GM19351 (cell line): ENCODE data around the gene DAPK2.
A peak's percentile ranks its signal among the peaks of the same experiment; 100 is the strongest.
"Not testable (repeated sequence)": the region's sequence is repeated elsewhere in the genome, so short reads cannot be mapped to it uniquely, and the experiment has no call there.

ENCODE experiments used
- ATAC-seq: cut with Tn5 transposase; IDR thresholded peaks from one replicate; pipeline ENCODE4 v1.9.1; 2021; ENCODE audit warnings: mild to moderate bottlenecking, moderate library complexity; ENCODE audit not compliant: unreplicated experiment

The DAPK2 gene

DNA sequence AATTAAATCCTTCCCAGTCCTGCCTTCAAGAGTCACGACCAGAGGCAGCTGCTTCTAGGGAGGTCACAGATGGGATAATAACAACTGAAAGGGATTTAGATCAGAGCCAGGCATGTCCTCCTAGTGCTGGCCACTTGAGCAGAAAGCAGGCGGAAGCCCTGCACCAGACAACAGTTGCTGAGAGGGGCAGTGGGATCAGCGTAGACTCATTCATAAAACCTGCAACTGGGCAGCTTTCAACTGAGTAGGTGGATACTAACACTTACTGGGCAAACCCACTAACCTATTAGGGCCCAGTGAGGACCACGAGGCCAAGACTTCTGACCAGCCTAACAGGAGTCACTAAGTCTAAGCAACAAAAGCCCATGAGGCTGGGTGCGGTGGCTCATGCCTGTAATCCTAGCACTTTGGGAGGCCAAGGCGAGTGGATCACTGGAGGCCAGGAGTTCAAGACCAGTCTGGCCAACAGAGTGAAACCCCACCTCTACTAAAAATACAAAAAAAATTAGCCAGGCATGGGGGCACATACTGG lies 67.0 kb downstream of the DAPK2 start:
- ATAC-seq = no peak

DNA sequence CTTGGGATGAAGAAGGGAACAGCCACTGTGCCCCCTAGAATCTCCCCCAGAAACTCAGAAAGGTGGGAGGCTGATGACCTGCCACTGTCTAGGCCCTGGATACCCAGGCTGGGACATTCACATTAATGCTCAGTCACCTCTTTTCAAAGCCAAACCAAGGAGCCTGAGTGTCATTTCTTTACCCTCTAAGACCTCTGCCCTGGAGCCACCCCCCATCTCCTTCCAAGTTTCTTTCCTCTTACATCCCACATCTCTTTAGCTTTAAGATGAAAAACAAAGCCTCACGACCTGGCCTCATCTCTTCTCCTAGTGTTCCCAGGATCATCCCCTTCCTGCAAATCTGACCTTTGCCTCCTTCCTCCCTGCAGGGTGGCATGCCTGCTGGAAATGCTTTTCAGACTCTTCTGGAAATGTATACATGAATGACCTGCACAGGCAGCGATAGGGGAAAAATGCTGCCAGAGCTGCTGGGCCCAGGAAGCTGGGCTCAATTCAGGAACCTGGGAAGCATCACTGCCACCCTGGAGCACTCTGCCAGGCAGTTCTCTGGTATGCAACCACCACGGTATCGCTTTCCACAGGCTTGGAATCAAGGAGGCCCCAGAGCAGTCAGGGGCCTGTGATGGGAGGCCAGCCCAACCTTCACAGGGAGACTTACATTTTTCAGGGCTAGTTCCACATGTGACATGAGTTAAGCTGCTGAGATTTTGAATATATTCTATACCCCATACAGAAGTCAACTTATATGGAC lies 67.6 kb downstream of the DAPK2 start:
- no peak for ATAC-seq

DNA sequence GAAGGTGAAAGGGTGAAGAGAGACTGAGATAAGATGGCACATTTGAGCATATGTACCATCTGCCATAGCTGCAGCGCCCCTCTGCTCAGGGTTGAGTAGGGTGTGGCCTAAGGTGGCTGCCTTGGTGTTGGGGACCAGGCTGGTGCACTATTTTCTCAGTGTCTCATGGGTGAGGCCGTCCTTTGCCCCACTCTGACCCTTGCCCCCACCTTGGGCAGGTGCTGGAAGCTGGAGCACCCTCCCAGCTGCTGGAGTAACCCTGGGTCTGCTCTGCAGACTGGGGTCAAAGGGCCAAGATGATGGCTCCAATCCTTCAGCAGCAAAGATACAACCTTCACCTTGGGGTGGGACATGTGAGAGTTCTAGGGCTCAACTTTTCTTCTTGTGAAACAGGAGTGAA lies 69.2 kb downstream of the DAPK2 start:
- no peak for ATAC-seq

DNA sequence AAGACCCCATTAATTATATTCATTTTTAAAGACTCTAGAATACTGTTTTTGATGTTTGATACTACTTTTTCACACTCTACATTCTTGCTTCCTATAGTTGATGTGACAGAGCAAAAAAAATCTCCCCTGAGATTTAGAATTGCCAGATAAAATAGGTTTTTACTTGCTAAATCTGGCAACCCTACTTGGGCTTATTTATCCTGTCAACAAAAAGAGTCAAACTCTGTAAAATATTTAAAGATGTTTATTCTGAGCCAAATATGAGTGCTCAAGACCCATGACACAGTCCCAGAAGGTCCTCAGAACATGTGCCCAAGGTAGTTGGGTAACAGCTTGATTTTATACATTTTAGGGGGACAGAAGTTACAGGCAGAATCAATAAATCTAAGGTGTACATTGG lies 72.3 kb downstream of the DAPK2 start:
- ATAC-seq = no peak

DNA sequence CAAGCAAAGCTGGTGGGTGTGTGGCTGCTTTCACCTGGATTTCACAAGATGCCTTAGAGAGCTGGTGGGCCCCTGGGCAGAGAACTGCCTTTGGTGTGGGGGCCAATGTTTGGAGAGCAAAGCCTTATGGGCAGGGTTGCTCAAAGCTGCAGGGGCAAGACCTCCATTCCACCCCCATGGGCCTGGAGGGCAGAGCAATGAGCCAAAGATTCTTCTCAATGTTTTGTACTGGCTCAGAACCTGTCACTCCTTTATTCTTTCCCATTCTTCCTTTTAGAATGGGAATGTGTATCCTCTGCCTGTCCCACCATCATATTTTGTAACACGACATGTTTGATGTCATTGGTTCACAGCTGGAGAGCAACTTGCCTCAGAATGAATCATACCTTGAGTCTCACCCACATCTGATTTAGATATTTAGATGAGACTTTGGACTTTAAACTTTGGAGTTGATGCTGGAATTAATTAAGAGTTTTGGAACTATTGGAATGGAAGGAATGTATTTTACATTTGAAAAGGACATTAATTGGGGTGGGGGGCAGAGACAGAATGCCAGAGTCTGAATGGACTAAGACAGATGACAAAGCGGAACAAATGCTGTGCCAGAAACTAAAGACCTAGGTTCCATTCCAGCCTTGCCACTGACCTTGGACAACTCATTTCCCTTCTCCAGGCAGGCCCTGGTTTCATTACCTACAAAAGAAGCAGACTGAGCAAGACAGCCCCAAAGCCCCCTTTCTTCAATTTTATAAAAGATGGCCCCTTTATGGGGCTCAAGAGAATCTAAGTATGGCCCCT lies 72.9 kb downstream of the DAPK2 start:
- ATAC-seq = no peak

DNA sequence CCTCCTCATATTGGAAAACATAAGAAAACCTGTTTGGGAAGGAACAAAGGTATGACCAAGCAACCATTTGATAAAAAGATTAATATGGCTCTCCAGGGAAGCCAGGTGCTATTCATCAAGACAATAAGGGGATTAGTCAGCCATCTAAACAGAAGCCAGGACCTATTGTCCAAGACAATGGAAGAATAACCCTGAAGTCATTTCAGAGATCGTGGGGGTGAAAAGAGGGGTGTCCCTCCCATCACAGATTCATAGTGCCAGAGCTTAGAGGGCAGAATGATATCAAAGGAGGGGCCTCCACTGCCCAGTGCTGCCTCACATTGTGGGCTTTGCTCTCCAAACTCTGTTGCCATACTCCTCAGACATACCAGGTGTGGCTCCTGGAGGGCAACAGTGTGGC lies 73.5 kb downstream of the DAPK2 start:
- no peak for ATAC-seq

DNA sequence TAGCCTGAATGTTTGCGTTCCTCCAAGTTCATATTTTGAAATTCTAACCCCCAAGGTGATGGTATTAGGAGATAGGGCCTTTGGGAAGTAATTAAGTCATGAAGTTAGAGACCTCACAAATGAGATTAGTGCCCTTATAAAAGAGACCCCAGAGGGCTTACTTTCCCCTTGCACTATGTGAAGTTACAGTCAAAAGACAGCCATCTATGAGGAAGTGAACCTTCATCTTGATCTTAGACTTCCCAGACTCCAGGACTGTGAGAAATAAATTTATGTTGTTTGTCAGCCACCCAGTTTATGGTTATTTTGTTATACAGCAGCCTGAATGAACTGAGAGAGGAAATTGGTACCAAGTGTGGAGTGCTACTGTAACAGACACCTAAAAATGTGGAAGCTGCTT lies 74.4 kb downstream of the DAPK2 start:
- ATAC-seq = no peak

DNA sequence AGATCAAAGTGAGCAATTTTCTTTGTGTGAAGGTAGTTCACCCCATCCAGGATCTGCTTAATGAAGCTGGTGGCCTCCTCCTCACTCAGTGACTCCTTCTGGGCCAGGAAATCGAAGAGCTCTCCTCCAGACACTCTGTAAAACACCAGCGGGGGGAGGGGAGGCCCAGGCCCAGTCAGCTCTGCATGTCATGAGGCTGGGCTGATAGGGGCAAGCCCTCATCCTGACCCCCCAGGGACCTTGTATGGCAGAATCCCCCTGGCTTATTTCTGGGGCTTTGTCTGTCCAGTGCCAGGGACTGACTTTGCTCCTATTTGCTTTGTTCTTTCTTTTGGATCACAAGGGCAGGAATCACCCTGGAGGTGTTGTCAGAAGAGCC lies 74.9 kb downstream of the DAPK2 start:
- peak; percentile 12 for ATAC-seq

DNA sequence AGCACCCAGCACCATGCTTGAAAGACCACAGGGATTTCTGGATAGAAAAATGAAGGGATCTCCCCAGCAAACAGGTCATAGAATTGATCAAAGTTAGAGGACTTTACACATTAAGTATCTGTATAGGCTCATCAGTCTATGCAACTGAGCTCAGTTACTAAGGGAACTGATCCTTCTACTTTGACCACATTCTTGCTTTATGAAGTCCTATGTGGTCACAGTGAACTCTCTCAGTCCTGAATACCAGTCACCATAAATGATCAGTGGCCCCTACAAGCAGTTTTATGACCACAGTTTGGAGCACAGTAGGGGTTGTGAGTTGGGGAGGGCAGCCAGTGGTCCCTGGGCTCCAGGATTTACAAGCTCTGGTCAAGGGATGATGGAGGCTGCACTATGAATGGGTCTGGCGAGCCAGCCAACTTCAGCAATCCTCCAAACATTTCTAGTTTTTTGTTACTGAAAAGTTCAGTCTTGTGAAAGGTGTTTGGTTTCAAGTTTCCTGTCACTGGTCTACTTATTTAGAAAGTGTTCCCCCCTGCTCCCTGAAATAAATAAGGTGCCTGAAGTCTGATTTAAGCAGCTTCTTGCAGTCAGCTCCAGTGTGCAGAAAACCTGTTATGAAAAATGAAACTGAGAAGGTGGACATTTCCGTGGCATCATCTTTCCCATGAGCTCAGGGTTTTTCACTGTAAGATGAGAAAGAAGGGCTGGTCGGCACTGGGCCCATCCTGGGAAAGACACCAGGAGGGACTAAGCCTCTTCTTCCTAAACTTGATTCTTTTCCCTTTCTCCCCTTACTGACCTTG lies 75.5 kb downstream of the DAPK2 start:
- peak; percentile 95 for ATAC-seq

DNA sequence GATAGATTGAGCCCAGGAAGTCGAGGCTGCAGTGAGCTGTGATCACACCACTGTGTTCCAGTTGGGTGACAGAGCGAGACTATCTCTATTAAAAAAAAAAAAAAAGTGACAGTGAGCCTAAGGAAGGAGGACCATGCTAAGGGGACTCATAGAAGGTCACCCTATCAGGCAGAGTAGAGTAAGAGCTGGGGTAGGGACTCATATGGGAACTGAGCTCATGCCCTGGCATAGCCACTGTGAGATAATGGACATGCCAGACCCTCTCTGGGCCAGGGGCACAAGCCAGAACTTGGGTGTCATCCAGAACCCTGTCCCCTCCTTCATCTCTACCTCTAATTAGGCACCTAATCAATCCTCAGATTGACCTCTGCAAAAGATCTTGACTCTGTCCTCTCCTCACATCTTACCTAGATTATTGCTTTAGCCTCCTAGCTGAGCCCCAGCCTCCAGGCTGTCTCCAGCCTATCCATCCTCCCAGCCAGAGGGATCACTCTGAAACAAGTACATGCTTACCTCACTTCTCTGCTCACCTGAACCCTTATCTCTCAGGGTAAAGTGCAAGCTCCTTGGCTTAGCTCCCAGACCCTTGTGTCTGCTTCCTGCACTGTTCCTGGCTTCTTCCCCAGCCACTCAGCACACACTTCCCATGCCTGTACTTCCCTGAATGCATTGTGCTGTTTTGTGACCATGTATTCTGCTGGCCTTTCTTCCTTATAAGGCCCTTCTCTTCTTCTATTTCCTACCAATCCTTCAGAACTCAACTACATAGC lies 76.4 kb downstream of the DAPK2 start:
- no peak for ATAC-seq

- ATAC-seq = no peak
Observed at GRCh38 chr15:63968700-63969099, 77.6 kb downstream of the DAPK2 start.

- no peak for ATAC-seq
Observed at GRCh38 chr15:63968122-63968524, 78.2 kb downstream of the DAPK2 start.

GRCh38 chr15:63967616-63968015 lies 78.7 kb downstream of the DAPK2 start:
- ATAC-seq = no peak

DNA sequence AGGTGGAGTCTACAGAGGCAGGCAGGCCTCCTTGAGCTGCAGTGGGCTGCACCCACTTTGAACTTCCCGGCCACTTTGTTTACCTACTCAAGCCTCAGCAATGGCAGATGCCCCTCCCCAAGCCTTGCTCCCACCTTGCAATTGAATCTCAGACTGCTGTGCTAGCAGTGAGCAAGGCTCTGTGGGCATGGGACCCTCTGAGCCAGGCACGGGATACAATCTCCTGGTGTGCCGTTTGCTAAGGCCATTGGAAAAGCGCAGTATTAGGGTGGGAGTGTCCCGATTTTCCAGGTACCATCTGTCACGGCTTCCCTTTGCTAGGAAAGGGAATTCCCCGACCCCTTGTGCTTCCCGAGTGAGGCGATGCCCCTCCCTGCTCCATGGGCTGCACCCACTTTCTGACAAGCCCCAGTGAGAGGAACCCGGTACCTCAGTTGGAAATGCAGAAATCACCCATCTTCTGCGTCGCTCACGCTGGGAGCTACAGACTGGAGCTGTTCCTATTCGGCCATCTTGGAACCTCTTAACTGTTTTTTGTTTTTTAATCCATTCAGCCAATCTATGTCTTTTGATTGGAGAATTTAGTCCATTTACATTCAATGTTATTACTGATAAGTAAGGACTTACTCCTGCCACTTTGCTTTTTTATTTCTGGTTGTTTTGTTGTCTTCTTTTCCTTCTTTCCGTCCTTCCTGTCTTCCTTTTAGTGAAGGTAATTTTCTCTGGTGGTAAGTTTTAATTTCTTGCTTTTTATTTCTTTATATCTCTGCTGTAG lies 83.2 kb downstream of the DAPK2 start:
- not testable (repeated sequence) for ATAC-seq

- no peak for ATAC-seq
Observed at GRCh38 chr15:63953524-63953923, 92.8 kb downstream of the DAPK2 start.

- no peak for ATAC-seq
Observed at GRCh38 chr15:63950911-63951481, 95.3 kb downstream of the DAPK2 start.

DNA sequence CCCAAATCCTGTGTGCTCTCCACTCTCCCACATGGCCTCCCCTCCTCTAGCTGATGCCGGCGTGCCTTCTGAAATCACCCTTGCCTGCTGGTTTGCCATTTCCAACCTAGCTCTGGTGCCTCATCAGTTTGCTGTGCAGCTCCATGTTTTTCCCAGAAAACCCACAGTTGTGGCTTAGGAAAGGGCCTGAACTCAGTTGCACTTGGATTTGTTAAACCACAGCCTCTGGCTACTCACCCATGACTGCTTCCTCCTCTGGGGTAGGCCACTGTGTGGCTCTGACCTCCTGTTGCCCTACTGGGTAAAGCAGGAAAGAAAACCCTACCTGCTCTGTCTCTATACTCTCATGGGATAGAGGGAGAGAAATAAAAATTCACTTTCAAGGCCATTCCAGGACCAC lies 97.3 kb downstream of the DAPK2 start:
- no peak for ATAC-seq

DNA sequence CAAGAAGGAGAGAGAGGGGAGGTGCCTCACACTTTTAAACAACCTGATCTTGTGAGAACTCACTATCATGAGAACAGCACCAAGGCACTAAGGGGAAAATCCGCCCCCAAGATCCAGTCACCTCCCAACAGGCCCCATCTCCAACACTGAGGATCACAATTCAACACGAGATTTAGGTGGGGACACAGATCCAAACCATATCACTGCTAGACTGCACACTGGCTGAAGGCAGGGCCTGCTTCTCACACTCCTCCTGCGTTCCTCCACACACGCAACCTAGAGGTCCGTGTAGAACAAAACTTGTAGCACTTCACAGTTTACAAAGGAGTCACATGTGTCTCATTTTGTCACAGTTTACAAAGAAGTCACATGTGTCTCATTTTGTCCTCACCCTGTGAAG lies 97.8 kb downstream of the DAPK2 start:
- no peak for ATAC-seq

- ATAC-seq = no peak
Observed at GRCh38 chr15:63947228-63947627, 99.1 kb downstream of the DAPK2 start.
